Panc1 (cell line): ENCODE results near the gene FOXN4. TPM values are rescaled to one million over a fixed set of nuclear protein-coding genes. Genes with fewer than 3 reads are reported as not detected.

Source experiments
- ATAC-seq: fragments of 200-7000 bp; cut with Tn5 transposase; 2 replicates; pipeline ENCODE4 v1.9.1; 2020; ENCODE audit warnings: mild to moderate bottlenecking, moderate library complexity
- BruUV-seq: library from RNA; stranded (reverse); fragments of 400-500 nt; replicated peaks from 2 replicates; lab custom pipeline; 2021; lab: Mats Ljungman, UMichigan
- CTCF ChIA-PET: fragments of 300-600 bp; sonication (Branson Sonifier 250); formaldehyde crosslinking; loops from one replicate; lab custom pipeline; 2022; ENCODE audit warnings: antibody characterized with exemption; lab: Charles Lee
- POLR2A ChIA-PET: fragments of 300-600 bp; sonication (Branson Sonifier 250); formaldehyde crosslinking; loops from one replicate; lab custom pipeline; 2022; ENCODE audit warnings: antibody characterized with exemption; lab: Charles Lee
- DNase-seq: peaks from one replicate; pipeline ENCODE4 v3.0.0-alpha.2; 2010; ENCODE audit warnings: low read depth, low spot score
- H3K27ac ChIP-seq: 2 replicates; pipeline ENCODE4 v1.5.1; 2011; ENCODE audit warnings: mild to moderate bottlenecking, low read length, inconsistent platforms
- H3K27me3 ChIP-seq: fragments of 200-500 bp; sonication (Bioruptor generic); 2 replicates; pipeline ENCODE4 v1.6.0; 2014; ENCODE audit warnings: low read length, inconsistent platforms; ENCODE audit not compliant: control insufficient read depth, insufficient read depth
- H3K36me3 ChIP-seq: fragments of 200-500 bp; sonication (Bioruptor generic); 2 replicates; pipeline ENCODE4 v1.5.1; 2014; ENCODE audit warnings: inconsistent platforms, mild to moderate bottlenecking, low read length, moderate library complexity; ENCODE audit not compliant: control insufficient read depth, insufficient read depth
- H3K4me1 ChIP-seq: 2 replicates; pipeline ENCODE4 v1.5.1; 2011; ENCODE audit warnings: inconsistent platforms, mild to moderate bottlenecking, low read length, moderate library complexity; ENCODE audit not compliant: control insufficient read depth, insufficient read depth
- H3K4me3 ChIP-seq, 2 experiments: 2 replicates each; pipeline ENCODE4 v1.5.1; 2011 to 2012; ENCODE audit warnings: low read depth in 2 of 2, low read length in 2 of 2, mild to moderate bottlenecking in 2 of 2, inconsistent platforms in 1 of 2, moderate library complexity in 1 of 2
- H3K9me3 ChIP-seq: fragments of 200-500 bp; sonication (Bioruptor generic); 2 replicates; pipeline ENCODE4 v1.5.1; 2014; ENCODE audit warnings: low read depth, mild to moderate bottlenecking, inconsistent platforms, low read length, moderate library complexity; ENCODE audit not compliant: control insufficient read depth, insufficient read depth
- POLR2AphosphoS5 ChIP-seq: IDR thresholded peaks from 2 replicates; pipeline ENCODE4 v1.6.1; 2012; ENCODE audit warnings: mild to moderate bottlenecking, low read depth, low read length, moderate library complexity
- SIN3A ChIP-seq: IDR thresholded peaks from 2 replicates; pipeline ENCODE4 v1.6.1; 2012; ENCODE audit warnings: low read depth, mild to moderate bottlenecking, low read length, moderate library complexity, borderline replicate concordance; ENCODE audit not compliant: insufficient read depth
- TCF7L2 ChIP-seq: IDR thresholded peaks from 2 replicates; pipeline ENCODE4 v1.6.1; 2011; ENCODE audit warnings: mild to moderate bottlenecking, low read depth, low read length, inconsistent platforms
- in situ Hi-C: cut with HindIII; loops from 2 replicates; pipeline ENCODE4 v1.10.0; 2016; ENCODE audit warnings: low sequenced_read_pairs, low pct_unique_long_range_greater_than_20kb
- intact Hi-C: fragments of 100-400 bp; cut with micrococcal nuclease; formaldehyde crosslinking; loops from one replicate; pipeline ENCODE4 v1.10.0; 2022; ENCODE audit not compliant: unreplicated experiment
- total RNA-seq: library from RNA; stranded (reverse); gene quantifications from one replicate; pipeline ENCODE4 v1.2.1, GENCODE V29; 2021; ENCODE audit not compliant: unreplicated experiment
- TF ChIP-seq, protein P1 (sequence below): fragments of 450-650 bp; IDR thresholded peaks from 2 replicates; pipeline ENCODE4 v1.5.1; 2017; ENCODE audit warnings: mild to moderate bottlenecking
- TF ChIP-seq, protein P2 (sequence below), 2 experiments: IDR thresholded peaks; 2 replicates each; pipeline ENCODE4 v1.6.1; 2011 to 2012; ENCODE audit warnings: low read depth in 2 of 2, control low read depth in 1 of 2, low read length in 1 of 2, mild to moderate bottlenecking in 1 of 2, moderate library complexity in 1 of 2; ENCODE audit not compliant: insufficient read depth in 1 of 2

Gene FOXN4
- total RNA-seq, 1 experiment from 2014 or later = 0.08 TPM

GRCh38 chr12:109301643-109302168, 7.4 kb downstream of the FOXN4 start:
- CTCF ChIA-PET = no interaction called here
- Histone ChIP-seq H3K9me3 (no peaks in the 10 kb centered on the region), H3K27me3 (peaks cover 12% of the 10 kb centered on the region), H3K4me3 (no peak overlapping the region), H3K4me1 (no peaks in the 10 kb centered on the region), H3K36me3 (no peaks in the 10 kb centered on the region), H3K27ac (no peak overlapping the region)
- TF ChIP-seq, protein P1, sequence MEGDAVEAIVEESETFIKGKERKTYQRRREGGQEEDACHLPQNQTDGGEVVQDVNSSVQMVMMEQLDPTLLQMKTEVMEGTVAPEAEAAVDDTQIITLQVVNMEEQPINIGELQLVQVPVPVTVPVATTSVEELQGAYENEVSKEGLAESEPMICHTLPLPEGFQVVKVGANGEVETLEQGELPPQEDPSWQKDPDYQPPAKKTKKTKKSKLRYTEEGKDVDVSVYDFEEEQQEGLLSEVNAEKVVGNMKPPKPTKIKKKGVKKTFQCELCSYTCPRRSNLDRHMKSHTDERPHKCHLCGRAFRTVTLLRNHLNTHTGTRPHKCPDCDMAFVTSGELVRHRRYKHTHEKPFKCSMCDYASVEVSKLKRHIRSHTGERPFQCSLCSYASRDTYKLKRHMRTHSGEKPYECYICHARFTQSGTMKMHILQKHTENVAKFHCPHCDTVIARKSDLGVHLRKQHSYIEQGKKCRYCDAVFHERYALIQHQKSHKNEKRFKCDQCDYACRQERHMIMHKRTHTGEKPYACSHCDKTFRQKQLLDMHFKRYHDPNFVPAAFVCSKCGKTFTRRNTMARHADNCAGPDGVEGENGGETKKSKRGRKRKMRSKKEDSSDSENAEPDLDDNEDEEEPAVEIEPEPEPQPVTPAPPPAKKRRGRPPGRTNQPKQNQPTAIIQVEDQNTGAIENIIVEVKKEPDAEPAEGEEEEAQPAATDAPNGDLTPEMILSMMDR = no peak
- TF ChIP-seq TCF7L2 (no peak), POLR2AphosphoS5 (no peak), SIN3A (no peak)
- TF ChIP-seq, protein P2, sequence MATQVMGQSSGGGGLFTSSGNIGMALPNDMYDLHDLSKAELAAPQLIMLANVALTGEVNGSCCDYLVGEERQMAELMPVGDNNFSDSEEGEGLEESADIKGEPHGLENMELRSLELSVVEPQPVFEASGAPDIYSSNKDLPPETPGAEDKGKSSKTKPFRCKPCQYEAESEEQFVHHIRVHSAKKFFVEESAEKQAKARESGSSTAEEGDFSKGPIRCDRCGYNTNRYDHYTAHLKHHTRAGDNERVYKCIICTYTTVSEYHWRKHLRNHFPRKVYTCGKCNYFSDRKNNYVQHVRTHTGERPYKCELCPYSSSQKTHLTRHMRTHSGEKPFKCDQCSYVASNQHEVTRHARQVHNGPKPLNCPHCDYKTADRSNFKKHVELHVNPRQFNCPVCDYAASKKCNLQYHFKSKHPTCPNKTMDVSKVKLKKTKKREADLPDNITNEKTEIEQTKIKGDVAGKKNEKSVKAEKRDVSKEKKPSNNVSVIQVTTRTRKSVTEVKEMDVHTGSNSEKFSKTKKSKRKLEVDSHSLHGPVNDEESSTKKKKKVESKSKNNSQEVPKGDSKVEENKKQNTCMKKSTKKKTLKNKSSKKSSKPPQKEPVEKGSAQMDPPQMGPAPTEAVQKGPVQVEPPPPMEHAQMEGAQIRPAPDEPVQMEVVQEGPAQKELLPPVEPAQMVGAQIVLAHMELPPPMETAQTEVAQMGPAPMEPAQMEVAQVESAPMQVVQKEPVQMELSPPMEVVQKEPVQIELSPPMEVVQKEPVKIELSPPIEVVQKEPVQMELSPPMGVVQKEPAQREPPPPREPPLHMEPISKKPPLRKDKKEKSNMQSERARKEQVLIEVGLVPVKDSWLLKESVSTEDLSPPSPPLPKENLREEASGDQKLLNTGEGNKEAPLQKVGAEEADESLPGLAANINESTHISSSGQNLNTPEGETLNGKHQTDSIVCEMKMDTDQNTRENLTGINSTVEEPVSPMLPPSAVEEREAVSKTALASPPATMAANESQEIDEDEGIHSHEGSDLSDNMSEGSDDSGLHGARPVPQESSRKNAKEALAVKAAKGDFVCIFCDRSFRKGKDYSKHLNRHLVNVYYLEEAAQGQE (IDR thresholded peaks at IDR 0.05; ENCODE audit: insufficient read depth in 1 of 2, low read depth in 2 of 2, low read length in 1 of 2) = no peak
- DNase-seq (no peak), ATAC-seq (no peak)
- intact Hi-C loops (no loop called here), in situ Hi-C loops (no loop called here)
- no TSS peak for BruUV-seq
- POLR2A ChIA-PET = no interaction called here

DNA sequence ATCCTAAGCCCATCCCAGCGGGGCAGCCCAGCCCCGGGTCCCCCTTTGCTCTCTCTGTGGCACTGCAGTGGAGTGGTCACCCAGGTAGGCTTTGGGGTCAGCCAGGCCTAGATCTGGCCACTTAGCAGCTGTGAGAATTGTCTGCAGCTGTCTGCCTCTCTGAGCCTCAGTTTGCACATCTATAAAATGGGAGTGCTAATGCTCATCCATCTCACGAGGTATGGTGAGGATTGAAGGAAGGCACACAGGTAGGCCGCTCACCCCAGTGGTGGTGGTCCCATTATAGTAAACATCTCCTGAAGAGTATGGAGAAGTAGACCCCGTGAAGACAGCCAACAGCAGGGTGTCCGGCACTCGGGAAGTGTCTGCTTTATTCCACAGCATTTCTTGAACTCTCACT, 9.2 kb downstream of the FOXN4 start:
- no peaks in the 10 kb centered on the region for H3K9me3 ChIP-seq
- ATAC-seq = no peak
- no TSS peak for BruUV-seq
- peaks cover 12% of the 10 kb centered on the region for H3K27me3 ChIP-seq
- H3K4me3 ChIP-seq = no peak overlapping the region
- no peak overlapping the region for H3K27ac ChIP-seq
- ChIA-PET POLR2A (no interaction called here), CTCF (no interaction called here)
- DNase-seq = no peak
- H3K36me3 ChIP-seq = no peaks in the 10 kb centered on the region
- TF ChIP-seq POLR2AphosphoS5 (no peak), SIN3A (no peak), TCF7L2 (no peak)
- TF ChIP-seq, protein P1 = no peak
- TF ChIP-seq, protein P2 (IDR thresholded peaks at IDR 0.05; ENCODE audit: insufficient read depth in 1 of 2, low read depth in 2 of 2, low read length in 1 of 2) = no peak
- intact Hi-C loops (no loop called here), in situ Hi-C loops (no loop called here)
- no peaks in the 10 kb centered on the region for H3K4me1 ChIP-seq
